Esophagus (tissue), 2 donors: ENCODE results near the gene TGFBR1. TPM values are rescaled to one million over a fixed set of nuclear protein-coding genes. Genes with fewer than 3 reads are reported as not detected.

Experiments used
- H3K27ac ChIP-seq, 2 donors: one replicate each; pipeline ENCODE4 v1.5.1; 2013; ENCODE audit warnings: low read depth in 2 of 2, mild to moderate bottlenecking in 2 of 2, inconsistent platforms in 1 of 2, low read length in 1 of 2, moderate library complexity in 1 of 2
- H3K27me3 ChIP-seq, 2 donors: one replicate each; pipeline ENCODE4 v1.6.1; 2013; ENCODE audit warnings: low read length in 2 of 2, control low read depth in 1 of 2, mild to moderate bottlenecking in 1 of 2; ENCODE audit not compliant: insufficient read depth in 2 of 2, control insufficient read depth in 1 of 2
- H3K36me3 ChIP-seq, 2 donors: one replicate each; pipeline ENCODE4 v1.6.1; 2013; ENCODE audit warnings: low read length in 1 of 2; ENCODE audit not compliant: control insufficient read depth in 2 of 2, insufficient read depth in 2 of 2
- H3K4me1 ChIP-seq, 2 donors: one replicate each; pipeline ENCODE4 v1.6.1; 2013; ENCODE audit warnings: low read length in 1 of 2; ENCODE audit not compliant: control insufficient read depth in 2 of 2, insufficient read depth in 2 of 2
- H3K4me3 ChIP-seq, 2 donors: one replicate each; pipeline ENCODE4 v1.5.1; 2013; ENCODE audit warnings: low read length in 2 of 2, mild to moderate bottlenecking in 2 of 2, low read depth in 1 of 2, moderate library complexity in 1 of 2
- H3K9me3 ChIP-seq, 2 donors: one replicate each; pipeline ENCODE4 v1.6.1; 2013; ENCODE audit warnings: mild to moderate bottlenecking in 2 of 2, low read depth in 1 of 2, low read length in 1 of 2, moderate library complexity in 1 of 2; ENCODE audit not compliant: control insufficient read depth in 2 of 2, insufficient read depth in 1 of 2
- WGBS, 2 donors: extraction: QIAGEN DNeasy Blood & Tissue Kit; methylation state at CpG; one replicate each; pipeline ENCODE4 v1.1.7; 2013; 5-methylcytosine and 5-hydroxymethylcytosine counted together
- polyA plus RNA-seq, 2 donors: library from polyadenylated mRNA; stranded (reverse); fragments of 200-250 nt; gene quantifications; one replicate each; pipeline ENCODE4 v1.2.3, GENCODE V29; 2013
- donor health status: healthy with polysubstance abuse.
- donor health status: Bipolar disorder and iron deficiency.

Gene TGFBR1
- polyA plus RNA-seq, 2 donors: 6.6 TPM

GRCh38 chr9:99172124-99173091 lies 67.5 kb downstream of the TGFBR1 start:
- H3K36me3 ChIP-seq: no peaks in the 10 kb centered on the region
- no peaks in the 10 kb centered on the region for H3K27me3 ChIP-seq
- H3K27ac ChIP-seq: no peak overlapping the region
- H3K4me3 ChIP-seq: no peak overlapping the region
- WGBS, 2 donors: 77 to 78% methylated on average over 10 of the region's 10 CpGs
- H3K9me3 ChIP-seq: no peaks in the 10 kb centered on the region
- H3K4me1 ChIP-seq: no peaks in the 10 kb centered on the region

GRCh38 chr9:99173570-99174504 lies 68.9 kb downstream of the TGFBR1 start:
- Histone ChIP-seq H3K36me3 (no peaks in the 10 kb centered on the region), H3K27ac (no peak overlapping the region), H3K4me1 (no peaks in the 10 kb centered on the region), H3K4me3 (no peak overlapping the region), H3K27me3 (no peaks in the 10 kb centered on the region), H3K9me3 (no peaks in the 10 kb centered on the region)
- 70 to 81% methylated on average over 10 of the region's 10 CpGs for WGBS, 2 donors

GRCh38 chr9:99176527-99177013 lies 71.7 kb downstream of the TGFBR1 start:
- Histone ChIP-seq H3K4me3 (no peak overlapping the region), H3K27ac (no peak overlapping the region), H3K9me3 (no peaks in the 10 kb centered on the region), H3K4me1 (no peaks in the 10 kb centered on the region), H3K36me3 (no peaks in the 10 kb centered on the region), H3K27me3 (no peaks in the 10 kb centered on the region)
- WGBS, 2 donors: 59 to 60% methylated on average over 4 of the region's 4 CpGs

GRCh38 chr9:99177576-99178366 lies 72.9 kb downstream of the TGFBR1 start:
- H3K27ac ChIP-seq: no peak overlapping the region
- H3K27me3 ChIP-seq: no peaks in the 10 kb centered on the region
- no peaks in the 10 kb centered on the region for H3K4me1 ChIP-seq
- 90% methylated on average over 8 of the region's 8 CpGs for WGBS, 2 donors
- H3K4me3 ChIP-seq: no peak overlapping the region
- H3K36me3 ChIP-seq: no peaks in the 10 kb centered on the region
- no peaks in the 10 kb centered on the region for H3K9me3 ChIP-seq

GRCh38 chr9:99178912-99179872 lies 74.3 kb downstream of the TGFBR1 start:
- no peak overlapping the region for H3K4me3 ChIP-seq
- H3K4me1 ChIP-seq: no peaks in the 10 kb centered on the region
- no peaks in the 10 kb centered on the region for H3K27me3 ChIP-seq
- no peaks in the 10 kb centered on the region for H3K36me3 ChIP-seq
- no peaks in the 10 kb centered on the region for H3K9me3 ChIP-seq
- no peak overlapping the region for H3K27ac ChIP-seq
- WGBS, 2 donors: 90% methylated on average over 17 of the region's 17 CpGs

- Histone ChIP-seq H3K27me3 (no peaks in the 10 kb centered on the region), H3K27ac (no peak overlapping the region), H3K4me3 (no peak overlapping the region), H3K4me1 (no peaks in the 10 kb centered on the region), H3K9me3 (no peaks in the 10 kb centered on the region), H3K36me3 (no peaks in the 10 kb centered on the region)
- 89 to 94% methylated on average over 1 of the region's 1 CpG for WGBS, 2 donors
Observed at GRCh38 chr9:99180199-99180598, 75.3 kb downstream of the TGFBR1 start.

GRCh38 chr9:99180662-99181061 lies 75.7 kb downstream of the TGFBR1 start:
- Histone ChIP-seq H3K4me3 (no peak overlapping the region), H3K36me3 (no peaks in the 10 kb centered on the region), H3K27ac (no peak overlapping the region), H3K4me1 (no peaks in the 10 kb centered on the region), H3K9me3 (no peaks in the 10 kb centered on the region), H3K27me3 (no peaks in the 10 kb centered on the region)
- 87 to 89% methylated on average over 9 of the region's 9 CpGs for WGBS, 2 donors

GRCh38 chr9:99181206-99181605 lies 76.3 kb downstream of the TGFBR1 start:
- no peaks in the 10 kb centered on the region for H3K27me3 ChIP-seq
- 67 to 68% methylated on average over 2 of the region's 2 CpGs for WGBS, 2 donors
- no peaks in the 10 kb centered on the region for H3K9me3 ChIP-seq
- no peaks in the 10 kb centered on the region for H3K4me1 ChIP-seq
- H3K36me3 ChIP-seq: no peaks in the 10 kb centered on the region
- H3K4me3 ChIP-seq: no peak overlapping the region
- H3K27ac ChIP-seq: no peak overlapping the region
